Thymus (tissue), 11 donors: ENCODE measurements around the gene COL7A1. TPM values are rescaled to one million over a fixed set of nuclear protein-coding genes. Genes with fewer than 3 reads are reported as not detected.

Source experiments
- DNase-seq, 9 donors: peaks; one replicate each; pipeline ENCODE4 v3.0.0-alpha.2; 2013; ENCODE audit warnings: low spot score in 9 of 9, low read depth in 6 of 9, missing footprints in 1 of 9
- H3K27ac ChIP-seq, 2 donors: one replicate each; pipeline ENCODE4 v1.5.1; 2013; ENCODE audit warnings: control low read depth in 1 of 2, low read depth in 1 of 2, low read length in 1 of 2, mild to moderate bottlenecking in 1 of 2, moderate library complexity in 1 of 2
- H3K27me3 ChIP-seq, 2 donors: one replicate each; pipeline ENCODE4 v1.5.1; 2013; ENCODE audit warnings: low read length in 1 of 2; ENCODE audit not compliant: control insufficient read depth in 2 of 2, insufficient read depth in 1 of 2
- H3K36me3 ChIP-seq, 2 donors: one replicate each; pipeline ENCODE4 v1.5.1; 2013; ENCODE audit warnings: low read length in 1 of 2, mild to moderate bottlenecking in 1 of 2, moderate library complexity in 1 of 2; ENCODE audit not compliant: control insufficient read depth in 2 of 2, insufficient read depth in 2 of 2
- H3K4me1 ChIP-seq, 2 donors: one replicate each; pipeline ENCODE4 v1.5.1; 2013; ENCODE audit warnings: low read length in 2 of 2; ENCODE audit not compliant: control insufficient read depth in 2 of 2, insufficient read depth in 2 of 2
- H3K4me3 ChIP-seq, 2 donors: one replicate each; pipeline ENCODE4 v1.5.1; 2013; ENCODE audit warnings: low read length in 2 of 2, control low read depth in 1 of 2, mild to moderate bottlenecking in 1 of 2
- H3K9me3 ChIP-seq, 2 donors: one replicate each; pipeline ENCODE4 v1.5.1; 2013; ENCODE audit warnings: low read length in 1 of 2, mild to moderate bottlenecking in 1 of 2; ENCODE audit not compliant: control insufficient read depth in 2 of 2, insufficient read depth in 1 of 2
- WGBS: extraction: QIAGEN DNeasy Blood & Tissue Kit; methylation state at CpG from one replicate; pipeline ENCODE4 v1.1.7; 2013; 5-methylcytosine and 5-hydroxymethylcytosine counted together
- polyA plus RNA-seq: library from polyadenylated mRNA; stranded (reverse); fragments of 200-250 nt; gene quantifications from one replicate; pipeline ENCODE4 v1.2.3, GENCODE V29; 2013
- total RNA-seq: library from RNA; stranded (reverse); fragments of 120-200 nt; gene quantifications from one replicate; pipeline ENCODE4 v1.2.4, GENCODE V29; 2013
- donor health status: healthy.

The COL7A1 gene
- total and polyA plus RNA-seq, 2 donors, result 4.4 to 273 TPM

- WGBS, result 71% methylated on average over 6 of the region's 6 CpGs
- Histone ChIP-seq H3K4me1 (peaks cover 6 to 13% of the 10 kb centered on the region in 2 donors), H3K27me3 (no peaks in the 10 kb centered on the region), H3K9me3 (no peaks in the 10 kb centered on the region), H3K4me3 (no peak overlapping the region), H3K27ac (peak overlapping the region in 1 of 2 donors; percentile 60), H3K36me3 (peaks cover 12 to 24% of the 10 kb centered on the region in 2 donors)
- DNase-seq, result peak in 1 of 9 donors; percentile 44
These were observed 28.9 kb upstream of the COL7A1 start for GRCh38 chr3:48623851-48624547.

GRCh38 chr3:48621461-48621869, 26.3 kb upstream of the COL7A1 start, which contains the start of gene TMEM89:
Gene TMEM89 (minus strand): TSS chr3:48621769. CDS start chr3:48621756, 13 bp downstream.
- Histone ChIP-seq H3K4me1 (peaks cover 6 to 13% of the 10 kb centered on the region in 2 donors), H3K36me3 (peaks cover 6 to 11% of the 10 kb centered on the region in 2 donors), H3K27me3 (no peaks in the 10 kb centered on the region), H3K9me3 (peaks cover 1 to 17% of the 10 kb centered on the region in 2 donors), H3K27ac (no peak within 1 kb of the TSS), H3K4me3 (no peak within 1 kb of the TSS)
- WGBS, result 98% methylated on average over 19 of the region's 19 CpGs
- DNase-seq, result no peak

- Histone ChIP-seq H3K36me3 (no peaks in the 10 kb centered on the region), H3K27ac (no peak overlapping the region), H3K27me3 (no peaks in the 10 kb centered on the region), H3K9me3 (peaks cover 1 to 23% of the 10 kb centered on the region in 2 donors), H3K4me1 (peaks cover 6 to 11% of the 10 kb centered on the region in 2 donors), H3K4me3 (no peak overlapping the region)
- WGBS, result 93% methylated on average over 7 of the region's 7 CpGs
- no peak for DNase-seq
These were observed 24.7 kb upstream of the COL7A1 start for GRCh38 chr3:48619541-48620524.

GRCh38 chr3:48617559-48617958, 22.4 kb upstream of the COL7A1 start:
- WGBS, result 97% methylated on average over 4 of the region's 4 CpGs
- peaks cover 1 to 23% of the 10 kb centered on the region in 2 donors for H3K9me3 ChIP-seq
- no peak for DNase-seq
- H3K4me1 ChIP-seq, result no peaks in the 10 kb centered on the region
- no peak overlapping the region for H3K27ac ChIP-seq
- H3K4me3 ChIP-seq, result no peak overlapping the region
- no peaks in the 10 kb centered on the region for H3K36me3 ChIP-seq
- no peaks in the 10 kb centered on the region for H3K27me3 ChIP-seq

- H3K27me3 ChIP-seq, result no peaks in the 10 kb centered on the region
- peaks cover 0 to 5% of the 10 kb centered on the region in 2 donors for H3K4me1 ChIP-seq
- no peak overlapping the region for H3K27ac ChIP-seq
- no peak overlapping the region for H3K4me3 ChIP-seq
- H3K9me3 ChIP-seq, result peaks cover 1 to 27% of the 10 kb centered on the region in 2 donors
- 76% methylated on average over 3 of the region's 3 CpGs for whole genome bisulfite sequencing
- no peaks in the 10 kb centered on the region for H3K36me3 ChIP-seq
- DNase-seq, result no peak
These were observed 18.9 kb upstream of the COL7A1 start for GRCh38 chr3:48614044-48614443.

- Histone ChIP-seq H3K36me3 (peaks cover 0 to 5% of the 10 kb centered on the region in 2 donors), H3K4me1 (peaks cover 4 to 13% of the 10 kb centered on the region in 2 donors), H3K4me3 (no peak overlapping the region), H3K27ac (no peak overlapping the region), H3K9me3 (peaks cover 1 to 17% of the 10 kb centered on the region in 2 donors), H3K27me3 (no peaks in the 10 kb centered on the region)
- WGBS, result 95% methylated on average over 1 of the region's 1 CpG
- DNase-seq, result no peak
These were observed 17.2 kb upstream of the COL7A1 start for GRCh38 chr3:48612309-48612708.

GRCh38 chr3:48609088-48610005, 14.2 kb upstream of the COL7A1 start, which contains the start of gene UQCRC1:
Gene UQCRC1 (minus strand): TSS chr3:48609646. CDS start chr3:48609620, 26 bp downstream.
- Histone ChIP-seq H3K4me3 (peak within 1 kb of the TSS; percentile 63 to 80), H3K36me3 (peaks cover 16 to 27% of the 10 kb centered on the region in 2 donors), H3K4me1 (peaks cover 4 to 13% of the 10 kb centered on the region in 2 donors), H3K27ac (peak within 1 kb of the TSS; percentile 64 to 70), H3K9me3 (peaks cover 0 to 4% of the 10 kb centered on the region in 2 donors), H3K27me3 (no peaks in the 10 kb centered on the region)
- WGBS, result 2% methylated on average over 86 of the region's 86 CpGs
- DNase-seq, result peak; percentile 77 to 95 (median 87)

GRCh38 chr3:48607519-48607918, 12.4 kb upstream of the COL7A1 start:
- H3K36me3 ChIP-seq, result peaks cover 34 to 45% of the 10 kb centered on the region in 2 donors
- H3K27me3 ChIP-seq, result no peaks in the 10 kb centered on the region
- no peak for DNase-seq
- 98% methylated on average over 5 of the region's 5 CpGs for WGBS
- H3K9me3 ChIP-seq, result peaks cover 0 to 4% of the 10 kb centered on the region in 2 donors
- H3K4me3 ChIP-seq, result no peak overlapping the region
- peaks cover 4 to 13% of the 10 kb centered on the region in 2 donors for H3K4me1 ChIP-seq
- H3K27ac ChIP-seq, result no peak overlapping the region
